CD4-positive, alpha-beta T cell treated with Interferon gamma for 1 hour (primary cell): ENCODE measurements around the gene CD86.

Source experiments
- DNase-seq: peaks from one replicate; pipeline ENCODE4 v3.0.0-alpha.2; 2020

Gene CD86

DNA sequence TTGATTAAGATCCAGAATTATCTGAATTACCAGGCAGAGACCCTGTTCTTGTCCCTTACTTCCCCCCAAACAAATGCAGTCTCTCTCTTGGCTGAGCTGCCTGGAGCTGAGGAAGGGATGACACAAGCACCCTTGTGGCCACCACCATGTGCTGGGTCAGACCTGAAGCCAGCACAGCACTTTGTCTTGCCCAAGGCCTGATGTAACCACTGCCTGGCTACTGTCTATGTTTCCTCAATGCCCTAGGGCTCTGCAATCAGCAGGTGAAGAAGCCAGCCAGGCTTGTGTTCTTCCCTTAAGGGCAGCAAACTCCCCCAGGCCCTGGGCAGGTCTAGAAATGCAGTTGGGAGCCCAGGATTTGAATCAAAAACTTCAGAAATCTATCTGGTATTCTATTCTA, 112.5 kb downstream of the CD86 start:
- no peak for DNase-seq

DNA sequence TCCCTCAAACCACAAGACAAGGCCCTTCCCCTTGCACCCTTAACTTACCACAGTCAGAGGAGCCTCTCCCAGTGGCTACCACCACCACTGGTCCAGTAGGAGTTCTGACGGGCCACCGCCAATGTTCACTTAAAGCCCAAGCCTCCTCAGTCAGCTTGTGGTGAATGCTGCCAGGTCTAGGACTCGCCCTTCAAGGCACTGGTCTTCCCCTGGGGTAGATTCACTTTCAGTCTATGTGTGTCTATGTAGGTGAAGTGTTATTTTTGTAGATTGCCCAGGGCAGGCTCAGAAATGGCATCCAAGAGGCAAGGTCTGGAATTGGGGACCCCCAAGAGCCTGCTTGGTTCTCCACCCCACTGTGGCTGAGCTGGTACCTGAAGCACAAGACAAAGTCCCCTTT, 112.9 kb downstream of the CD86 start:
- DNase-seq, result no peak

DNA sequence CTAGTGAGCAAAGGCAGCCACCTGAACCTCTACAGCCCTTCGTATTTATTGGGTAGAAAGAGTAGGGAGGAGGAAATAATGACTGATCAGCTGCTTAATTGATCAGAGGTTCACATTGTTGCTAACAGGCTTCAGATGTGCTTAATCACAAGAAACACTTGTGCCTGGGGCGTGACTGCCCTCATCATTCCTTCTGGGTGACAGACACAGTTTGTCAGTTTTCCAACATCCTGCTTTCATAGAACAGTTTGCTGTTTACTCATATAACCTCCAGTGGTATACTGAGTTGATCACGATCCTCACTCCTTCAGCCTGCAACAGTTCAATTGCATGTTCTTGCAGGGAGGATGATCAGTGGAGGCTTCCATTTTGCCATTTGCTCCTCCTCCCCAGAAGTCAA, 114.7 kb downstream of the CD86 start:
- DNase-seq, result no peak
